Fibroblast of lung (primary cell): ENCODE results near the gene TP53BP2. TPM values are rescaled to one million over a fixed set of nuclear protein-coding genes. Genes with fewer than 3 reads are reported as not detected.

Experiments used
- DNase-seq, 2 donors: peaks; one replicate each; pipeline versions ENCODE4 v3.0.0 to v3.0.0-alpha.2; 2010; ENCODE audit warnings: low read depth in 2 of 2
- H2AFZ ChIP-seq: 2 replicates; pipeline ENCODE4 v1.5.1; 2012; ENCODE audit warnings: low read length, control low read depth, inconsistent platforms
- H3K27ac ChIP-seq: 2 replicates; pipeline ENCODE4 v1.5.1; 2011; ENCODE audit warnings: low read length, control low read depth; ENCODE audit not compliant: insufficient read depth
- H3K27me3 ChIP-seq: 2 replicates; pipeline ENCODE4 v1.5.1; 2011; ENCODE audit warnings: mild to moderate bottlenecking, low read length; ENCODE audit not compliant: control insufficient read depth, insufficient read depth
- H3K36me3 ChIP-seq: 2 replicates; pipeline ENCODE4 v1.5.1; 2011; ENCODE audit warnings: low read length; ENCODE audit not compliant: control insufficient read depth, insufficient read depth
- H3K4me1 ChIP-seq: 2 replicates; pipeline ENCODE4 v1.5.1; 2011; ENCODE audit warnings: low read length; ENCODE audit not compliant: control insufficient read depth, insufficient read depth; ENCODE audit errors: extremely low read depth
- H3K4me2 ChIP-seq: 2 replicates; pipeline ENCODE4 v1.5.1; 2011; ENCODE audit warnings: low read length, control low read depth; ENCODE audit not compliant: insufficient read depth; ENCODE audit errors: extremely low read depth
- H3K4me3 ChIP-seq, 4 experiments: fragments of 200-600 bp in 1 of 4; sonication (generic) in 1 of 4; replicated peaks in 1 of 4; 2 replicates each; pipeline ENCODE4 v1.5.1; 2011 to 2016; ENCODE audit warnings: low read length in 4 of 4, low read depth in 3 of 4, mild to moderate bottlenecking in 3 of 4, control low read depth in 2 of 4, inconsistent platforms in 1 of 4, mixed read lengths in 1 of 4; ENCODE audit not compliant: insufficient read depth in 1 of 4; ENCODE audit errors: control extremely low read depth in 1 of 4
- H3K79me2 ChIP-seq: 2 replicates; pipeline ENCODE4 v1.5.1; 2012; ENCODE audit warnings: mild to moderate bottlenecking, low read length, inconsistent platforms; ENCODE audit not compliant: control insufficient read depth, insufficient read depth
- H3K9ac ChIP-seq: 2 replicates; pipeline ENCODE4 v1.5.1; 2011; ENCODE audit warnings: mild to moderate bottlenecking, low read length, control low read depth; ENCODE audit not compliant: insufficient read depth
- H3K9me3 ChIP-seq: 2 replicates; pipeline ENCODE4 v1.5.1; 2012; ENCODE audit warnings: low read depth, low read length; ENCODE audit not compliant: control insufficient read depth, insufficient read depth
- H4K20me1 ChIP-seq: 2 replicates; pipeline ENCODE4 v1.5.1; 2011; ENCODE audit warnings: low read length; ENCODE audit not compliant: control insufficient read depth, insufficient read depth; ENCODE audit errors: extremely low read depth
- EZH2 ChIP-seq: IDR thresholded peaks from 2 replicates; pipeline ENCODE4 v1.5.1; 2012; ENCODE audit warnings: low read length, control low read depth, mild to moderate bottlenecking; ENCODE audit errors: missing control alignments
- polyA plus RNA-seq, 2 donors: library from polyadenylated mRNA; depleted of rRNA in 1 of 2; stranded (reverse) in 1 of 2; unstranded in 1 of 2; fragments of >200 nt; gene quantifications; 2 replicates each; pipeline ENCODE4 v1.2.1, GENCODE V29; 2011 to 2012; ENCODE audit warnings: missing spikeins in 1 of 2
- total RNA-seq: library from RNA; depleted of rRNA; stranded (reverse); fragments of >200 nt; gene quantifications from 2 replicates; pipeline ENCODE4 v1.2.1, GENCODE V29; 2014
- TF ChIP-seq, protein P1 (sequence below), 2 donors: IDR thresholded peaks in 1 of 2; conservative IDR thresholded peaks in 1 of 2; 1 replicate in 1 of 2; 2 replicates in 1 of 2; pipeline ENCODE4 v1.5.1; 2011 to 2012; ENCODE audit warnings: low read length in 2 of 2, control low read depth in 1 of 2, inconsistent platforms in 1 of 2, low read depth in 1 of 2, mild to moderate bottlenecking in 1 of 2

The TP53BP2 gene
- total and polyA plus RNA-seq, 2 donors (not counting 1 experiment from before 2014, with no cell fraction given): 28.4 to 30.4 TPM

- Histone ChIP-seq H3K27ac (no peak overlapping the region), H3K4me3 (no peak overlapping the region), H3K27me3 (no peaks in the 10 kb centered on the region), H2AFZ (no peak overlapping the region), H3K9ac (no peak overlapping the region), H3K79me2 (no peaks in the 10 kb centered on the region), H3K36me3 (peaks cover 12% of the 10 kb centered on the region), H4K20me1 (no peaks in the 10 kb centered on the region), H3K9me3 (no peaks in the 10 kb centered on the region), H3K4me1 (no peaks in the 10 kb centered on the region), H3K4me2 (no peak overlapping the region)
- TF ChIP-seq, protein P1, sequence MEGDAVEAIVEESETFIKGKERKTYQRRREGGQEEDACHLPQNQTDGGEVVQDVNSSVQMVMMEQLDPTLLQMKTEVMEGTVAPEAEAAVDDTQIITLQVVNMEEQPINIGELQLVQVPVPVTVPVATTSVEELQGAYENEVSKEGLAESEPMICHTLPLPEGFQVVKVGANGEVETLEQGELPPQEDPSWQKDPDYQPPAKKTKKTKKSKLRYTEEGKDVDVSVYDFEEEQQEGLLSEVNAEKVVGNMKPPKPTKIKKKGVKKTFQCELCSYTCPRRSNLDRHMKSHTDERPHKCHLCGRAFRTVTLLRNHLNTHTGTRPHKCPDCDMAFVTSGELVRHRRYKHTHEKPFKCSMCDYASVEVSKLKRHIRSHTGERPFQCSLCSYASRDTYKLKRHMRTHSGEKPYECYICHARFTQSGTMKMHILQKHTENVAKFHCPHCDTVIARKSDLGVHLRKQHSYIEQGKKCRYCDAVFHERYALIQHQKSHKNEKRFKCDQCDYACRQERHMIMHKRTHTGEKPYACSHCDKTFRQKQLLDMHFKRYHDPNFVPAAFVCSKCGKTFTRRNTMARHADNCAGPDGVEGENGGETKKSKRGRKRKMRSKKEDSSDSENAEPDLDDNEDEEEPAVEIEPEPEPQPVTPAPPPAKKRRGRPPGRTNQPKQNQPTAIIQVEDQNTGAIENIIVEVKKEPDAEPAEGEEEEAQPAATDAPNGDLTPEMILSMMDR (conservative IDR thresholded peaks at IDR 0.05 in 1 of 2, IDR thresholded peaks at IDR 0.05 in 1 of 2; ENCODE audit: low read depth in 1 of 2, low read length in 2 of 2): no peak
- TF ChIP-seq EZH2: no peak
- DNase-seq: no peak
Measured at GRCh38 chr1:223803211-223803610, 42.5 kb downstream of the TP53BP2 start.

DNA sequence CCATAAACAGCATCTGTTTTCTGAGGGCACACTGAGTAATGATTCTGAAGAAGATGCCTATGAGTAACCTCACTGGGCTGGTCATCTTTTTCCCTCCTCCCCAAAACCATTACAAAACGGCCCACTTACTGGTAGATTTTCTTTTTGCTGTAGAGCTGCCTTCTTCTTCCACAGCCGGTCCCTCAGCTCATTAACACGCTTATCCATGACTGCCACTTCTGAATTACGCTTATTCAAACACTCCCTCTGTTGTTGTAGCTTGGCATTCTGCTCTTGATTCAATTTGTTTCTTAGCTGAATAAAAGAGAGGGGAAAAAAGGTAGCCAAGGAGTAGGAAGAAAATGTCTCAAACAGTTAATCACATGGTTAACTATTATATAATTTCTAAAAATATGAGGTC lies 43.1 kb downstream of the TP53BP2 start:
- Histone ChIP-seq H4K20me1 (no peaks in the 10 kb centered on the region), H2AFZ (no peak overlapping the region), H3K4me3 (no peak overlapping the region), H3K9ac (no peak overlapping the region), H3K9me3 (no peaks in the 10 kb centered on the region), H3K79me2 (no peaks in the 10 kb centered on the region), H3K4me1 (no peaks in the 10 kb centered on the region), H3K27ac (no peak overlapping the region), H3K4me2 (no peak overlapping the region), H3K36me3 (peaks cover 17% of the 10 kb centered on the region), H3K27me3 (no peaks in the 10 kb centered on the region)
- TF ChIP-seq, protein P1 (conservative IDR thresholded peaks at IDR 0.05 in 1 of 2, IDR thresholded peaks at IDR 0.05 in 1 of 2; ENCODE audit: low read depth in 1 of 2, low read length in 2 of 2): no peak
- TF ChIP-seq EZH2: no peak
- DNase-seq: peak in 1 of 2 donors; percentile 20

DNA sequence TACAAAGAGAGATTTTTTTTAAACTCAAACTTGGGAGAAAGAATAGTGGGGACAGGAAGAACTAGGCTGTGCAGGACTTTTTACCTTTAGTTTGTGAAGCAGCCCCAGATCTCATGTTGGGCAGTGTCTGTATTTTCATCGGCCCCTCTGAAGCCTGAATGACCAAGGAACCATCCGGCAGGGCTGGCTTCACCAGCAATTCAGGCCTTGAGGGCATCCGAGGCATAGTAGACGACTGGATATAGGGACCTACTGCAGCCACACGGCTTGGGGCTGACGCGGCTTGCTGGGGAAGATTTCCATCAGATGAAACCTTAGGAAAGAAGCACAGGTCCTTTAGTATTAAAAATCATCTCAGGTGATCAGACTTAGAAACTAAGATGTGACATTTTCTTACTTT lies 43.7 kb downstream of the TP53BP2 start:
- TF ChIP-seq EZH2: no peak
- TF ChIP-seq, protein P1 (conservative IDR thresholded peaks at IDR 0.05 in 1 of 2, IDR thresholded peaks at IDR 0.05 in 1 of 2; ENCODE audit: low read depth in 1 of 2, low read length in 2 of 2): no peak
- H3K9ac ChIP-seq: no peak overlapping the region
- no peaks in the 10 kb centered on the region for H3K9me3 ChIP-seq
- H3K4me1 ChIP-seq: no peaks in the 10 kb centered on the region
- no peaks in the 10 kb centered on the region for H3K79me2 ChIP-seq
- H3K4me2 ChIP-seq: no peak overlapping the region
- no peaks in the 10 kb centered on the region for H3K27me3 ChIP-seq
- H3K4me3 ChIP-seq: no peak overlapping the region
- no peaks in the 10 kb centered on the region for H4K20me1 ChIP-seq
- H3K36me3 ChIP-seq: peaks cover 17% of the 10 kb centered on the region
- no peak for DNase-seq
- H2AFZ ChIP-seq: no peak overlapping the region
- no peak overlapping the region for H3K27ac ChIP-seq
